ENCODE data around the gene HSPH1.
"Not testable (repeated sequence)": the region's sequence is repeated elsewhere in the genome, so short reads cannot be mapped to it uniquely, and the experiment has no call there.

The HSPH1 gene

GRCh38 chr13:31124204-31124603, 37.5 kb downstream of the HSPH1 start:
- no peak for DNase-seq

- no peak for DNase-seq
Observed at GRCh38 chr13:31122544-31123260, 39.0 kb downstream of the HSPH1 start.

GRCh38 chr13:31122143-31122542, 39.6 kb downstream of the HSPH1 start:
- no peak for DNase-seq

- DNase-seq, result no peak
Observed at GRCh38 chr13:31121379-31122140, 40.1 kb downstream of the HSPH1 start.

GRCh38 chr13:31119966-31120700, 41.6 kb downstream of the HSPH1 start:
- no peak for DNase-seq

GRCh38 chr13:31119526-31119925, 42.2 kb downstream of the HSPH1 start:
- no peak for DNase-seq

GRCh38 chr13:31116224-31116623, 45.5 kb downstream of the HSPH1 start:
- no peak for DNase-seq

GRCh38 chr13:31115616-31116015, 46.1 kb downstream of the HSPH1 start:
- DNase-seq, result no peak

- no peak for DNase-seq
Observed at GRCh38 chr13:31114641-31115040, 47.1 kb downstream of the HSPH1 start.

GRCh38 chr13:31111136-31111535, 50.6 kb downstream of the HSPH1 start:
- DNase-seq, result no peak

- DNase-seq, result no peak
Observed at GRCh38 chr13:31110617-31111016, 51.1 kb downstream of the HSPH1 start.

- DNase-seq, result no peak
Observed at GRCh38 chr13:31110169-31110568, 51.5 kb downstream of the HSPH1 start.

- no peak for DNase-seq
Observed at GRCh38 chr13:31107109-31107508, 54.6 kb downstream of the HSPH1 start.

- DNase-seq, result no peak
Observed at GRCh38 chr13:31105856-31106255, 55.8 kb downstream of the HSPH1 start.

- DNase-seq, result no peak
Observed at GRCh38 chr13:31105020-31105795, 56.5 kb downstream of the HSPH1 start.

GRCh38 chr13:31102905-31103304, 58.8 kb downstream of the HSPH1 start:
- DNase-seq, result no peak

GRCh38 chr13:31101472-31102170, 60.1 kb downstream of the HSPH1 start:
- DNase-seq, result no peak

GRCh38 chr13:31100721-31101120, 61.0 kb downstream of the HSPH1 start:
- no peak for DNase-seq

GRCh38 chr13:31097911-31098434, 63.7 kb downstream of the HSPH1 start:
- DNase-seq, result not testable (repeated sequence)

GRCh38 chr13:31096654-31097302, 64.9 kb downstream of the HSPH1 start:
- no peak for DNase-seq

- no peak for DNase-seq
Observed at GRCh38 chr13:31094331-31095015, 67.2 kb downstream of the HSPH1 start.

Measured in RPMI8226 (cell line).